Type B pancreatic cell (in vitro differentiated cells): ENCODE measurements around the gene SCYL2. TPM values are rescaled to one million over a fixed set of nuclear protein-coding genes. Genes with fewer than 3 reads are reported as not detected.

Experiments used
- DNase-seq: peaks from one replicate; pipeline ENCODE4 v3.0.0; 2021; ENCODE audit warnings: mixed read lengths; ENCODE audit not compliant: unreplicated experiment; ENCODE audit errors: extremely low spot score
- H3K27ac Mint-ChIP-seq: 2 replicates; pipeline ENCODE4 v1.8.0; 2021; ENCODE audit warnings: mild to moderate bottlenecking, mixed read lengths
- H3K27me3 Mint-ChIP-seq: 2 replicates; pipeline ENCODE4 v1.8.0; 2021; ENCODE audit warnings: mixed read lengths
- H3K36me3 Mint-ChIP-seq: 2 replicates; pipeline ENCODE4 v1.8.0; 2021; ENCODE audit warnings: mixed read lengths
- H3K4me1 Mint-ChIP-seq: one replicate; pipeline ENCODE4 v1.8.0; 2021; ENCODE audit warnings: mixed read lengths; ENCODE audit not compliant: unreplicated experiment
- H3K4me3 Mint-ChIP-seq: 2 replicates; pipeline ENCODE4 v1.8.0; 2021; ENCODE audit warnings: mild to moderate bottlenecking, mixed read lengths
- H3K9me3 Mint-ChIP-seq: 2 replicates; pipeline ENCODE4 v1.8.0; 2021; ENCODE audit warnings: mixed read lengths
- total RNA-seq: library from RNA; stranded (reverse); gene quantifications from 2 replicates; pipeline ENCODE4 v1.2.1, GENCODE V29; 2021; ENCODE audit warnings: low replicate concordance
- TF ChIP-seq, protein P1 (sequence below): fragments of 200-600 bp; sonication (generic); conservative IDR thresholded peaks from 2 replicates; pipeline ENCODE4 v1.5.0; 2021; ENCODE audit warnings: antibody characterized with exemption, mild to moderate bottlenecking

Gene SCYL2
- total RNA-seq, 1 donor from 2014 or later: 53.9 TPM

GRCh38 chr12:100371146-100371545, 104.2 kb downstream of the SCYL2 start:
- no peaks in the 10 kb centered on the region for H3K9me3 Mint-ChIP-seq
- H3K4me3 Mint-ChIP-seq: no peak overlapping the region
- TF ChIP-seq, protein P1, sequence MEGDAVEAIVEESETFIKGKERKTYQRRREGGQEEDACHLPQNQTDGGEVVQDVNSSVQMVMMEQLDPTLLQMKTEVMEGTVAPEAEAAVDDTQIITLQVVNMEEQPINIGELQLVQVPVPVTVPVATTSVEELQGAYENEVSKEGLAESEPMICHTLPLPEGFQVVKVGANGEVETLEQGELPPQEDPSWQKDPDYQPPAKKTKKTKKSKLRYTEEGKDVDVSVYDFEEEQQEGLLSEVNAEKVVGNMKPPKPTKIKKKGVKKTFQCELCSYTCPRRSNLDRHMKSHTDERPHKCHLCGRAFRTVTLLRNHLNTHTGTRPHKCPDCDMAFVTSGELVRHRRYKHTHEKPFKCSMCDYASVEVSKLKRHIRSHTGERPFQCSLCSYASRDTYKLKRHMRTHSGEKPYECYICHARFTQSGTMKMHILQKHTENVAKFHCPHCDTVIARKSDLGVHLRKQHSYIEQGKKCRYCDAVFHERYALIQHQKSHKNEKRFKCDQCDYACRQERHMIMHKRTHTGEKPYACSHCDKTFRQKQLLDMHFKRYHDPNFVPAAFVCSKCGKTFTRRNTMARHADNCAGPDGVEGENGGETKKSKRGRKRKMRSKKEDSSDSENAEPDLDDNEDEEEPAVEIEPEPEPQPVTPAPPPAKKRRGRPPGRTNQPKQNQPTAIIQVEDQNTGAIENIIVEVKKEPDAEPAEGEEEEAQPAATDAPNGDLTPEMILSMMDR: no peak

DNA sequence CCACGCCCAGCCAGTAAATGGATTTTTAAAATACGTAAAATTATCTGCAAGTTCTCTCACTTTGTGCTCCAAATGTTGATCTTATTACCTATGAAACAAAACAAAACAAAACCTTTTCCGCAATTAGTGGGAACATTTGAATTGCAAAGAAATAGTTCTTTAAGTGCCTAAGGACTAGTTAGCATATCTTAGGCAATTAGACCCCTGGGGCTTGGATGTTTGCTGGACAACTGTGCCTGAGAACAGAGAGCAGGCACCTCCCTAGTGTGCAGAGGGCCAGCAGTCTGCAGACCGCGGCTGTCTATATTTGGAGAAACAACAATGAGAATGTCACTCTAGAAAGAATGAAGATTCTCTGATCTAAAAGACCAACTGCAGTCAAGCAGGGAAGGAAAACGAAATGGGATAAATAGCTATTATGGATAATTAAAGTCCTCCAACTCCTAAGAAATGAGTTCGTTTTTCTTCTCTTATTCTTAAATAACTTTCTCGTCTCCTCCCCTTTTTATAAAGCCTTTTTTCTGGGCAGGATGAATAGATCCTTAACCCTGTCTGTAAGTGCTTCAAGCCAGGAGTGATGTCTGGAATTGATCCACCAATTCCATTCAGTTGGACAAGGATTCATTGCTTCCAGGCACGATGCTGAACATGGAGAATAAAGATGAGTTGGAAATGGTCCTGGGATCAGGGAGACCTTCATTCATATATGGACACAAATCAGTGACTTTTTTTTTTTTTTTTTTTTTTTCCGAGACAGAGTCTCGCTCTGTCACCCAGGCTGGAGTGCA, 106.1 kb downstream of the SCYL2 start:
- Mint-ChIP-seq H3K4me3 (no peak overlapping the region), H3K27ac (no peak overlapping the region), H3K9me3 (no peaks in the 10 kb centered on the region), H3K4me1 (peaks cover 7% of the 10 kb centered on the region), H3K27me3 (no peaks in the 10 kb centered on the region), H3K36me3 (no peaks in the 10 kb centered on the region)
- DNase-seq: no peak
- TF ChIP-seq, protein P1: no peak

More at GRCh38 chr12:100371146-100371545, 104.2 kb downstream of the SCYL2 start:
- peaks cover 7% of the 10 kb centered on the region for H3K4me1 Mint-ChIP-seq
- H3K27ac Mint-ChIP-seq: no peak overlapping the region
- DNase-seq: no peak
- no peaks in the 10 kb centered on the region for H3K27me3 Mint-ChIP-seq
- no peaks in the 10 kb centered on the region for H3K36me3 Mint-ChIP-seq

DNA sequence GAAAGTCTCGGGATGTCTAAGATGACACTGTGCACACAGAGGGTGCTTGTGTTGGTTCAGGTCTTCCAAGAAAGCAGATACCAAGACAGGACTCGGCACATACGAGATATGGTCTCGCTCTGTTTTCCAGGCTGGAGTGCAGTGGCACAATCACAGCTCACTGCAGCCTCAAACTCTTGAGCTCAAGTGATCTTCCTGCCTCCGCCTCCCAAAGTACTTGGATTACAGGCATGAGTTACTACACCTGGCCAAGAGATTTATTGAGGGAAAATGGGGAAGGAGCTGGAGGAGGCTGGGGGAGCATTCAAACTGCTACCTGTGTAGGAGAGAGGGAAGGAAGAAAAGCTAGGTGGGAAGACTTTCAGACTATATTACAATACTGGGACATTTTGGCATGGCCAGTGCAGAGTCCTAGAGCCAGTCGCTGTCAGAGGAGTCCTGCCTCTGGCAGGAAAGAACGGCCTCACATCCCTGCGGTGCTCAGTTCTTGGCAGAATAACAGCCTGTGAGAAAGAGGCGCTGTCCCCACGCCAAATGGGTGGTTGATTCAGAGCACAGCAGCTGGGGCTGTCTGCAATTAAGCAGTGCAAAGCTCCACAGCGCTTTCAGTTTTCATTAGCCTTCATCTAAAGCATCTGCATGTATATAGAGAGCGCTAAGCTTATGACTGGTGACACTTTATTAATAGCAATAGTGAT, 108.2 kb downstream of the SCYL2 start:
- peaks cover 7% of the 10 kb centered on the region for H3K4me1 Mint-ChIP-seq
- no peaks in the 10 kb centered on the region for H3K36me3 Mint-ChIP-seq
- no peak overlapping the region for H3K4me3 Mint-ChIP-seq
- no peak overlapping the region for H3K27ac Mint-ChIP-seq
- no peak for DNase-seq
- no peaks in the 10 kb centered on the region for H3K9me3 Mint-ChIP-seq
- H3K27me3 Mint-ChIP-seq: no peaks in the 10 kb centered on the region
- TF ChIP-seq, protein P1: no peak

- no peaks in the 10 kb centered on the region for H3K36me3 Mint-ChIP-seq
- H3K27me3 Mint-ChIP-seq: no peaks in the 10 kb centered on the region
- TF ChIP-seq, protein P1: no peak
- no peak for DNase-seq
- no peak overlapping the region for H3K4me3 Mint-ChIP-seq
- H3K9me3 Mint-ChIP-seq: no peaks in the 10 kb centered on the region
- H3K27ac Mint-ChIP-seq: no peak overlapping the region
- peaks cover 7% of the 10 kb centered on the region for H3K4me1 Mint-ChIP-seq
Observed at GRCh38 chr12:100376161-100376560, 109.2 kb downstream of the SCYL2 start.

DNA sequence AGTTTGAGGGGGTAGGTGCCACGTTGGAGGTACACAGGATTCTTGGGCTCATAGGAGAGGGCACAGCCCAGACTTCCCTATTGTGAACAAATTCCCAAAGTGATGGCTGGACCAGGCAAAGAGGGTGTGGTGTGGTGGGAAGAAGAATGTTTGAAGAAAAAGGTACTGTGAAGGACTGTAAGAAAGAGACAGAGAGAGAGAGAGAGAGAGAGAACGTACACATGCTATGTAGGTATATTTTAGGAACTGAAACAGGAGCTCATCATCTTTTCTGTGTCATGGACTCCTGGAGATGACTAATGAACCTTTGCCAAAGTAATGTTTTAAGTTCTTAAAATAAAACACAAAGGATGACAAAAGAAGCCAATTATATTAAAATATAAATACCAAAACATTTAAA, 114.4 kb downstream of the SCYL2 start:
- H3K36me3 Mint-ChIP-seq: no peaks in the 10 kb centered on the region
- no peak overlapping the region for H3K27ac Mint-ChIP-seq
- TF ChIP-seq, protein P1: no peak
- no peaks in the 10 kb centered on the region for H3K9me3 Mint-ChIP-seq
- no peaks in the 10 kb centered on the region for H3K4me1 Mint-ChIP-seq
- DNase-seq: no peak
- H3K4me3 Mint-ChIP-seq: no peak overlapping the region
- no peaks in the 10 kb centered on the region for H3K27me3 Mint-ChIP-seq
